Hepatocyte (in vitro differentiated cells): ENCODE measurements around the gene CLIC3. TPM values are rescaled to one million over a fixed set of nuclear protein-coding genes. Genes with fewer than 3 reads are reported as not detected.

Experiments used
- DNase-seq: peaks from one replicate; pipeline ENCODE4 v3.0.0-alpha.2; 2016; ENCODE audit warnings: low spot score
- H2AFZ ChIP-seq: fragments of 200-600 bp; sonication (generic); 2 replicates; pipeline ENCODE4 v1.6.0; 2016; ENCODE audit warnings: antibody characterized with exemption, mild to moderate bottlenecking
- H3K27ac ChIP-seq: fragments of 200-600 bp; sonication (generic); 2 replicates; pipeline ENCODE4 v1.5.1; 2016; ENCODE audit warnings: mild to moderate bottlenecking
- H3K27me3 ChIP-seq: fragments of 200-600 bp; sonication (generic); 2 replicates; pipeline ENCODE4 v1.6.1; 2016
- H3K36me3 ChIP-seq: fragments of 200-600 bp; sonication (generic); replicated peaks from 2 replicates; pipeline ENCODE4 v1.5.1; 2016; ENCODE audit warnings: low read depth; ENCODE audit not compliant: insufficient read depth
- H3K4me1 ChIP-seq: fragments of 200-600 bp; sonication (generic); 2 replicates; pipeline ENCODE4 v1.5.1; 2016; ENCODE audit warnings: mild to moderate bottlenecking, moderate library complexity; ENCODE audit not compliant: insufficient read depth
- H3K4me2 ChIP-seq: fragments of 200-600 bp; sonication (generic); 2 replicates; pipeline ENCODE4 v1.6.0; 2016
- H3K4me3 ChIP-seq: fragments of 200-600 bp; sonication (generic); 2 replicates; pipeline ENCODE4 v1.5.1; 2016; ENCODE audit warnings: mild to moderate bottlenecking
- H3K79me2 ChIP-seq: fragments of 200-600 bp; sonication (generic); 2 replicates; pipeline ENCODE4 v1.6.0; 2017; ENCODE audit warnings: mild to moderate bottlenecking
- H3K9me2 ChIP-seq: fragments of 200-600 bp; sonication (generic); replicated peaks from 2 replicates; pipeline ENCODE4 v1.6.0; 2017; ENCODE audit warnings: mild to moderate bottlenecking; ENCODE audit not compliant: insufficient read depth
- H3K9me3 ChIP-seq: fragments of 200-600 bp; sonication (generic); 2 replicates; pipeline ENCODE4 v1.5.1; 2016; ENCODE audit warnings: low read depth, mild to moderate bottlenecking
- H4K20me1 ChIP-seq: fragments of 200-600 bp; sonication (generic); 2 replicates; pipeline ENCODE4 v1.6.0; 2016; ENCODE audit warnings: mild to moderate bottlenecking; ENCODE audit not compliant: insufficient read depth, poor library complexity, severe bottlenecking
- CTCF ChIP-seq: fragments of 200-600 bp; sonication (generic); IDR thresholded peaks from 2 replicates; pipeline ENCODE4 v1.5.1; 2016; ENCODE audit warnings: antibody characterized with exemption, mild to moderate bottlenecking; ENCODE audit not compliant: poor library complexity
- EZH2 ChIP-seq: fragments of 200-600 bp; sonication (generic); IDR thresholded peaks from 2 replicates; pipeline ENCODE4 v1.6.1; 2016; ENCODE audit warnings: antibody characterized with exemption, mild to moderate bottlenecking, borderline replicate concordance
- EZH2phosphoT487 ChIP-seq: fragments of 200-600 bp; sonication (generic); IDR thresholded peaks from one replicate; pipeline ENCODE4 v1.6.1; 2018; ENCODE audit warnings: antibody characterized with exemption, mild to moderate bottlenecking, low read depth, moderate library complexity; ENCODE audit not compliant: unreplicated experiment, severe bottlenecking
- WGBS: methylation state at CpG from one replicate; pipeline ENCODE4 v1.1.6; 2016; ENCODE audit warnings: low lambda C conversion rate; ENCODE audit errors: missing lambda C conversion rate; 5-methylcytosine and 5-hydroxymethylcytosine counted together
- polyA plus RNA-seq: library from polyadenylated mRNA; unstranded; fragments of >200 nt; fragmentation: Nextera tagmentation; extraction: Ambion mirVana; gene quantifications from 2 replicates; pipeline ENCODE4 v1.2.1, GENCODE V29; 2016
- total RNA-seq: library from RNA; depleted of rRNA; stranded (reverse); fragments of >200 nt; gene quantifications from 2 replicates; pipeline ENCODE4 v1.2.3, GENCODE V29; 2014

CLIC3 gene
- total RNA-seq: 6.6 and 9.9 TPM in 2 replicates
- 45.0 and 63.5 TPM in 2 replicates for polyA plus RNA-seq

- no peak for TF ChIP-seq EZH2phosphoT487
- TF ChIP-seq EZH2: no peak
Measured at GRCh38 chr9:136996361-136997292, at the start of gene CLIC3. Gene CLIC3 (minus strand): TSS chr9:136996568. CDS start chr9:136996543, 25 bp downstream.

GRCh38 chr9:137045294-137046087 lies 49.1 kb upstream of the CLIC3 start:
- TF ChIP-seq CTCF (no peak), EZH2 (peak; percentile 32), EZH2phosphoT487 (no peak)
- Histone ChIP-seq H3K4me3 (peak overlapping the region; percentile 85), H3K27me3 (peaks cover 29% of the 10 kb centered on the region), H4K20me1 (peaks cover 13% of the 10 kb centered on the region), H3K79me2 (peaks cover 3% of the 10 kb centered on the region), H3K36me3 (no peaks in the 10 kb centered on the region), H2AFZ (peak overlapping the region; percentile 94), H3K4me2 (peak overlapping the region; percentile 100), H3K27ac (no peak overlapping the region), H3K9me3 (no peaks in the 10 kb centered on the region), H3K4me1 (peaks cover 5% of the 10 kb centered on the region), H3K9me2 (no peaks in the 10 kb centered on the region)
- WGBS: 6% methylated on average over 76 of the region's 96 CpGs
- DNase-seq: peak; percentile 55

More at GRCh38 chr9:136996361-136997292, at the start of gene CLIC3:
- WGBS: 16% methylated on average over 35 of the region's 35 CpGs
- no peaks in the 10 kb centered on the region for H3K27me3 ChIP-seq
- peak within 1 kb of the TSS; percentile 35 for H3K27ac ChIP-seq
- no peaks in the 10 kb centered on the region for H3K9me2 ChIP-seq
- H3K79me2 ChIP-seq: peaks cover 7% of the 10 kb centered on the region
- no peak within 1 kb of the TSS for H2AFZ ChIP-seq
- no peaks in the 10 kb centered on the region for H4K20me1 ChIP-seq
- H3K36me3 ChIP-seq: no peaks in the 10 kb centered on the region
- peak; percentile 70 for DNase-seq
- H3K9me3 ChIP-seq: no peaks in the 10 kb centered on the region
- H3K4me3 ChIP-seq: no peak within 1 kb of the TSS
- peaks cover 17% of the 10 kb centered on the region for H3K4me1 ChIP-seq
- peak within 1 kb of the TSS; percentile 85 for H3K4me2 ChIP-seq

- H3K79me2 ChIP-seq: peaks cover 3% of the 10 kb centered on the region
- DNase-seq: no peak
- peaks cover 13% of the 10 kb centered on the region for H4K20me1 ChIP-seq
- H3K36me3 ChIP-seq: no peaks in the 10 kb centered on the region
- H3K4me2 ChIP-seq: peak overlapping the region; percentile 100
- peaks cover 5% of the 10 kb centered on the region for H3K4me1 ChIP-seq
- H3K27ac ChIP-seq: no peak overlapping the region
- H2AFZ ChIP-seq: no peak overlapping the region
- peak overlapping the region; percentile 33 for H3K4me3 ChIP-seq
- no peaks in the 10 kb centered on the region for H3K9me2 ChIP-seq
- peaks cover 27% of the 10 kb centered on the region for H3K27me3 ChIP-seq
- H3K9me3 ChIP-seq: no peaks in the 10 kb centered on the region
- TF ChIP-seq CTCF (no peak), EZH2 (no peak), EZH2phosphoT487 (no peak)
- 74% methylated on average over 18 of the region's 18 CpGs for WGBS
Measured at GRCh38 chr9:137044502-137045177, 48.3 kb upstream of the CLIC3 start.
